NCI-H2081 treated with DMSO at 0.1 percent for 48 hours (cell line): Measurements from ENCODE around the gene SPIN1.

Source experiments
- DNase-seq: peaks from one replicate; lab custom pipeline; 2025; lab: John Stamatoyannopoulos, UW

The SPIN1 gene

GRCh38 chr9:88388886-88389605, 802 bp downstream of the SPIN1 start:
- DNase-seq, result no peak

DNA sequence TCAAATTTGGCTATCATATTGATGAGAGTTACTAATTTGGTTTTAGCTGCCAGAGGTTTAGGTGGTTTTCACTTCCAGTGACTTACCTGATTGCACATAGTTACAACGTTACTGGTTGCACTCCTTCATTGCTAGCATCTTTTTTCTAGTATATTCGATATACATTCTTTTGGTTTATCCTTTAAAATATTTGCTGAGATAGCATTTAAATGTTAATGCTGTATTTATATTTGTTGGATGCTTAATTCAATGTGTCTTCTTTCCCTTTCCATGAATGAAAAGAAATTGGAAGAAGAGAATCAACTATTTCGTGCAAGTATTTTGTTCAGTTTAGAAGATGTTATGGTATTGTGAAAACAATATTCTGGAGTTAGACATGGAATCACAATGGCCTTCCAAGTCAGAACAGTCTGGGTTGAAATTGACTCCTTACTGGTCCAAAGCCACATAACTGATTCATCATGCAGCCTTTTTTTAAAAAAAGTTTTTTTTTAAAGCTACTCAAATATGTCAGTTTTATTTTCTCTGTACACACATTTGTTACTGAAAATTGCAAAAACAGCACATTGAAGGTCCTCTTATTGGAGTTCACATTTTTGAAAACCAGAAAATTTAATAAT, 2.2 kb downstream of the SPIN1 start:
- DNase-seq, result no peak

DNA sequence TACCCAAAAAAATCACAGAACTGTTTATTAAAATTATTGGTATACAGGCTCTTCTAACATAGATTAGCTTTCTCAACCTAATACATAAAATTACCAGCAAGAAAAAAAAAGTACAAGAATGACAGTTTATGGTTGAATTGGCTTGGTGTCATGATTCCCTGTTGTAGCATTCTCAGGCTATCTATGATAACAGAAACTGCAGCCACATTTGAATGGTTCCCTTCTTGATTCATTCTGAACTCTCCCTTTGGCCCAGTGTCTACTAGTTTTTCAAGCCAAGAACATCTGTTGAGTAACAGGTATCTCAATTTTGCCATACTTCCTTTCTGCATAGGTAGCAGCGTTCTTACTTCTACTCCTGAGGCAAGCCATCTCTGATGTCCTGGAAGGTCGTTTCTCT, 3.0 kb downstream of the SPIN1 start:
- no peak for DNase-seq

GRCh38 chr9:88391921-88392320, 3.7 kb downstream of the SPIN1 start:
- no peak for DNase-seq

- DNase-seq, result no peak
These were observed 4.3 kb downstream of the SPIN1 start for GRCh38 chr9:88392549-88392948.

- no peak for DNase-seq
These were observed 8.8 kb downstream of the SPIN1 start for GRCh38 chr9:88396836-88397577.

- DNase-seq, result no peak
These were observed 9.8 kb downstream of the SPIN1 start for GRCh38 chr9:88398016-88398415.

DNA sequence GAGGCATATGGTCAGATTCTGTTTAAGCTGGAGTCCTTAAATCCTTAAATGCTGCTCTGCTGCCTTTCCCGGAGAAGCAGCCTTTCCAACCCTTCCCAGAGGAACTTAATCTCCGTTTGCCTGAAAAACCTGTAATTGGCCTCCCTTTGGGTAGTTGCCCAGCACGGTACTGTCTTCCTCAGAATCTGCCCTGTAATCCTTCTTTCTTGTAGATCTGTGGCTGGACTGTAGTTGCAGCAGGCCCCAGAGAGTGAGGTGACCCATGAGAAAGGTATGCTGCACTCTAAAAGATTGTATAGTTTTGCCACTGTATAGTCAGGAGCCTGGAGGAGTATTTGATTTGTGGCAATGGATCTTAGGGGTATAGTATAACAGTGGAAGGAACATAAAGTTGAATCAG, 11.7 kb downstream of the SPIN1 start:
- DNase-seq, result no peak

GRCh38 chr9:88403340-88403739, 15.1 kb downstream of the SPIN1 start:
- no peak for DNase-seq

DNA sequence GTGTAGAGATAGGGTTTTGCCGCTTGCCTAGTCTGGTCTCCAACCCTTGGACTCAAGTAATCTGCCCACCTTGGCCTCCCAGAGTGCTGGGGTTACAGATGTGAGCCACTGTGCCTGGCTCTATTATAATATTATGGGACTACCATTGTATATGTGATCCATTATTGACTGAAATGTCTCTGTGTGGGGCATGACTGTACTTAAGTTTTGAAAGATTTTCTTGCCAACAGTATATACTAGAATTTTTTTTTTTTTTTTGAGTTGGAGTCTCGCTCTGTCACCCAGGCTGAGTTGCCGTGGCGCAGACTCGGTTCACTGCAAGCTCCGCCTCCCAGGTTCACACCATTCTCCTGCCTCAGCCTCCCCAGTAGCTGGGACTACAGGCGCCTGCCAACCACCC, 17.8 kb downstream of the SPIN1 start:
- no peak for DNase-seq

DNA sequence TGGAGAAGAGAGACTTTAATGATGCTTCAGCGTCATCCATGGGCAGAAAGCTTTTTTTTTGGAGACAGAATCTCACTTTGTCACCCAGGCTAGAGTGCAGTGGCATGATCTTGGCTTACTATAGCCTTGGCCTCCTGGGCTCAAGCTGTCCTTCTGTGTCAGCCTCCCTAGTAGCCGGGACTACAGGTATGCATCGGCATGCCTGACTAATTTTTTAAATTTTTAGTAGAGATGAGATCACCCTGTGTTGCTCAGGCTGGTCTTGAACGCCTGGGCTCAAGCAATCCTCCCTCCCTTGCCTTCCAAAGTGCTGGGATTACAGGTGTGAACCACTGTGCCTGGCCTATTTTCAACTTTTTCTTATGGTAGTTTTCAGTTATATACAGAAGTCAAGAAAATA, 23.2 kb downstream of the SPIN1 start:
- no peak for DNase-seq

DNA sequence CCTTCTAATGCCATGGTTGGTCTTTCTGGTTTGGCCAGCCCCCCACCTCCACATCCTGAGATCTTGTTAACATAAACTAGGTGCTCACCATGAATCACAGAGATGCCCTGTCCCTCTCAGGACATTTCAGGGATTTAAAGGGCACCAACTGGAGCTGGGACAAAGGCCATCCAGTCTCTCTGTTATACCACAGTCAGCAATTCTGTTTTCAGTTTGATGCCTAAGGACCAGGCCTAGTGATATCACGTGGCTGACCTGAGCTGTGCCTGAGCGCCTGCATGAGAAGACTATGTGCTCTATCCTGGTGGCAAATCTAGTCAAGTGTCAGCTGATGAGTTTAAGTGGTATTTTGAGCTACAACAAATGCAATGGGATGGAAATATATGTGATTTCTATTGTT, 26.1 kb downstream of the SPIN1 start:
- DNase-seq, result no peak

- no peak for DNase-seq
These were observed 29.8 kb downstream of the SPIN1 start for GRCh38 chr9:88418025-88418424.

DNA sequence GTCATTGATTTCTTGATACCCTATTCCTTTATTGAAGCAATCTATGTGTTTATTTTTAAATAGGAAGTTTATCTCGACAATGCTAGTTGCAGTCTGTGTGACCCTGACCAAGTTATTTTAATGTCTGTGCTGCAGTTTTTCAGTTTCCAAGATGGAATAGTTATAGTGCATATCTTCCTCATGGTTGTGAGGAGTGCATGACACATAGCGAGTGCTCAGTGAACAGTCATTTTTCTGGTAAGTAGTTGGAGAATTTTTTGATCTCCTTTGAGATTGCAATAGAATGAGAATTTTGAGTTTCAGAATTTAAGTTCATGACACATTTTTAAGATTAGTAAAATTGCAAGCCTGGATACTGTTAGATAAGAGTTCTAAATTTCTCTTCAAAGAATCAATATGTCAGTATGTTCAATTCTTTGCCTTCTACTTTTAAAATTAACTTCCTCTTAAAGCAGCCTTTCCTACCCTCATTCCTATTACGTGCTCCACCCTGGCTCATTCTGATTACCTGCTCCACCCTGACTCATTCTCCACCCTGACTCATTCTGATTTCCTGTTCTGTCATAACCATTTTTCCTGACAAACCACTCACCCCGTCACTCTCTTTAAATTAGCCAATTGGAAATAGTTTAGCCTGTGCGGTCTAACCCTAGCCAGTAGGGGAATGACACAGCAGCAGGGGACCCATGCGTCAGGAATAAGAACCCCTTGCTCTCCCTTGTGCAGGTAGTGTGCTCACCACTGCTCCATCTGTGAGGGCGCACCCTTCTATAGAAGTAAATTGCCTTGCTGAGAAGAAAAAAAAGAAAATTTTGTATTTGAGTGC, 30.7 kb downstream of the SPIN1 start:
- DNase-seq, result no peak

DNA sequence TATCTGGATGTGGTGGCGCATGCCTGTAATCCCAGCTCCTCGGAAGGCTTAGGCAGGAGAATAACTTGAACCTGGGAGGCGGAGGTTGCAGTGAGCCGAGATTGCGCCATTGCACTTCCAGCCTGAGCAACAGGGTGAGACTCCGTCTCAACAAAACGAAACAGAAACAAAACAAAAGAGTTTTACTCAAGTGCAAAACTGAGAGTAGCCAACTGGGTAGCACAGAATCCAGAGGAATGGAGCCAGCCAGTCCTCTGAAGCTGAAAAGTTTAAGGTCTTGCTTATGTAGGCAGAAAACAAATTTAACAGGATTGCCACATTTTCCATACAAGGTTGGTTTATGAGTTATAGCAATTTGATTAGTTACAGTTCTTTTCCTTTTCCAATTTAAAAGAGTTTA, 32.0 kb downstream of the SPIN1 start:
- DNase-seq, result no peak

GRCh38 chr9:88421348-88421747, 33.1 kb downstream of the SPIN1 start:
- no peak for DNase-seq

DNA sequence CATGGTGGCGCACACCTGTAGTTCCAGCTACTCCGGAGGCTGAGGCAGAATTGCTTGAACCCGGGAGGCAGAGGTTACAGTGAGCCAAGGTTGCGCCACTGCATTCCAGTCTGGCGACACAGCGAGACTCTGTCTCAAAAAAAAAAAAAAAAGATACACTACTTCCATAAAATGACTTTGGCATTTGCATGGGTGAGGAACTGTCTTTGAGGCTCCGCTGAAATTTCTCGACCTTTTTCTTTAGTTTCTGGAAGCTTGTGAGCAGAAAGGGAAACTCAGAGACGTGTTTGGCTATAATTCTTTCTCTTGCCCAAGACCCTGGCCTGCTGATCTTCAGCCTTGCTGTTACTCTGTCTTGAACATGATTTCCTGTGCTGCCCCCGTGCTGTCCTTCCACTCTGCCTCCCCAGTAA, 37.3 kb downstream of the SPIN1 start:
- no peak for DNase-seq

DNA sequence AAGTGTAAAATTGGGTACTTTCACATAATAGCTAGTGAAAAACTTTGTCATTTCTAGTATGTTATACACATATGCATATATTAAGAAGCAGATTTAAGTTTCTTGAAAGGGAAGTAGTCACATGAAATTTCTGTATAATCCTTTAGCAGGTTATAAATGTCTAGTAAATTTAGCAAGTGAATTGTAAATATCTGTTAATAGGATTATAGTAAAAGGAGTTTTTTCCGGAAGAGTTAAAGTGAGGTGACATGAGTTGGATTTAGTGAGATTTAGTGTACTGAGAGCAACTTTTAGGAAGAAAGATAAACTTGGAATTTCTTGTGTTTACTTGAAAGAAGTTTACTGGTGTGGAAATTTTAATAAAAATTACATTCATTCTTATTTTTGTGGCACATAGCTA, 38.4 kb downstream of the SPIN1 start:
- no peak for DNase-seq

GRCh38 chr9:88429595-88430430, 41.6 kb downstream of the SPIN1 start:
- DNase-seq, result no peak

GRCh38 chr9:88433583-88434255, 45.5 kb downstream of the SPIN1 start:
- no peak for DNase-seq

DNA sequence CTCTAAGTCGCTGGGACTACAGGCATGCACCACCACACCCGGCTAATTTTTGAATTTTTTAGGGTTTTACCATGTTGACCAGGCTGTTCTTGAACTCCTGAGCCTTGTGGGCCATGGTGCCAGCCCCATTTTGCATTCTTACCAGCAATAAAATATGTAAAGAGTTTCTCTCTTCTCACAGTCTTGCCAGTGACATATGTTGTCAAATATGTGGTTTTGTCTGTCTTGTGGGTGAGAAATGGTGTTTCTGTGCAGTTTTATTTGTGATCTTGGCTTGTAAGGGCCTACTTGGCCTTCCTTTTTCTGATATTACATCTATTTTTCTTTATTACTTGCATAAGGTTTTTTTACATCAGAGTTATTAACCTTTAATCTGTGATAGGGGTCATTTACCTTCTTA, 47.1 kb downstream of the SPIN1 start:
- DNase-seq, result no peak
